ENCODE measurements around the gene EFNA4. TPM values are rescaled to one million over a fixed set of nuclear protein-coding genes. Genes with fewer than 3 reads are reported as not detected.

The EFNA4 gene
- total RNA-seq, 1 experiment from 2014 or later, result 36.7 TPM

DNA sequence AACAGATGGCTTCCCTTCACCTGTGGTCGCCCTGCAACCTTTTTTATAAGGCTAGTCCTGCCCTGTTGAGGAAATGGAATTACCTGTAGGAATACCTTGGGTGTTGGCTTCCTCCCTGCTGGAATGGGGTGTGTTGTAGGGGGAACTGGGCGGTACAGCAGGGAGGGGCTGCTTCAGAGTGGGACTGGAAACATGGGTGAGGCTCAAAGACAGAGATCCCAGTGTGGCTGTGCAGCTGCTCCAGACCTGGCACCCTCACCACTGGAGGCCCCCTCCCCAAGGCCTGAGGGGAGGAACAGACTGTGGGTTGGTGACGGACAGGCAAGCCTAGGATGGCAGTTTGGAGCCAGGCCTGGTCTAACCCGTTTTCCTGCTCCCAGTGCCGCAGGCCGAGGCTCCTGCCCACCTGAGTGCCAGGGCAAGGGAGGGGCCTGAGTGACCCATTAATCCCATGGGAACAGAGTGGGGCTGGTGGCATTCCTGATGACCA lies 19.6 kb downstream of the EFNA4 start:
- Histone ChIP-seq H3K27me3 (ENCODE audit: low read length) (peaks cover 44% of the 10 kb centered on the region), H3K79me2 (ENCODE audit: low read length) (no peaks in the 10 kb centered on the region), H3F3A (ENCODE audit: low read length, unreplicated experiment) (no peaks in the 10 kb centered on the region), H3K4me3 (ENCODE audit: low read length) (peak overlapping the region; percentile 71; the same call in 1 of the 2 replicates), H4K20me1 (ENCODE audit: low read length) (no peaks in the 10 kb centered on the region), H3K27ac (ENCODE audit: low read length) (no peak overlapping the region), H3K9me2 (replicated peaks; ENCODE audit: low read length) (no peaks in the 10 kb centered on the region), H3K9me3 (ENCODE audit: low read length) (no peaks in the 10 kb centered on the region), H3K4me2 (ENCODE audit: low read length) (peak overlapping the region; percentile 80), H3K36me3 (ENCODE audit: low read depth, low read length) (no peaks in the 10 kb centered on the region), H2AFZ (ENCODE audit: low read length) (peak overlapping the region; percentile 41; the same call in 1 of the 2 replicates), H3K4me1 (ENCODE audit: insufficient read depth, low read length) (peaks cover 77% of the 10 kb centered on the region), H3K9ac (ENCODE audit: low read length) (no peak overlapping the region)
- DNase-seq, result peak; percentile 59
- no TSS peak for BruUV-seq (replicated peaks)
- CTCF ChIA-PET, result interaction anchor here (0.6 kb wide), 1 partner anchor 12 kb away, joined by 8 read pairs; no protein-coding TSS in a partner anchor
- POLR2A ChIA-PET (ENCODE audit: unreplicated experiment), result no interaction called here
- TF ChIP-seq, protein P1, sequence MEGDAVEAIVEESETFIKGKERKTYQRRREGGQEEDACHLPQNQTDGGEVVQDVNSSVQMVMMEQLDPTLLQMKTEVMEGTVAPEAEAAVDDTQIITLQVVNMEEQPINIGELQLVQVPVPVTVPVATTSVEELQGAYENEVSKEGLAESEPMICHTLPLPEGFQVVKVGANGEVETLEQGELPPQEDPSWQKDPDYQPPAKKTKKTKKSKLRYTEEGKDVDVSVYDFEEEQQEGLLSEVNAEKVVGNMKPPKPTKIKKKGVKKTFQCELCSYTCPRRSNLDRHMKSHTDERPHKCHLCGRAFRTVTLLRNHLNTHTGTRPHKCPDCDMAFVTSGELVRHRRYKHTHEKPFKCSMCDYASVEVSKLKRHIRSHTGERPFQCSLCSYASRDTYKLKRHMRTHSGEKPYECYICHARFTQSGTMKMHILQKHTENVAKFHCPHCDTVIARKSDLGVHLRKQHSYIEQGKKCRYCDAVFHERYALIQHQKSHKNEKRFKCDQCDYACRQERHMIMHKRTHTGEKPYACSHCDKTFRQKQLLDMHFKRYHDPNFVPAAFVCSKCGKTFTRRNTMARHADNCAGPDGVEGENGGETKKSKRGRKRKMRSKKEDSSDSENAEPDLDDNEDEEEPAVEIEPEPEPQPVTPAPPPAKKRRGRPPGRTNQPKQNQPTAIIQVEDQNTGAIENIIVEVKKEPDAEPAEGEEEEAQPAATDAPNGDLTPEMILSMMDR (conservative IDR thresholded peaks at IDR 0.05; ENCODE audit: low read depth, low read length), result no peak
- TF ChIP-seq EZH2 (IDR thresholded peaks at IDR 0.05; ENCODE audit: low read length, unreplicated experiment) (no peak), EZH2phosphoT487 (IDR thresholded peaks at IDR 0.05; ENCODE audit: borderline replicate concordance, low read length) (no peak)
- intact Hi-C loops (cut with micrococcal nuclease), result no loop called here
- no peak for ATAC-seq

DNA sequence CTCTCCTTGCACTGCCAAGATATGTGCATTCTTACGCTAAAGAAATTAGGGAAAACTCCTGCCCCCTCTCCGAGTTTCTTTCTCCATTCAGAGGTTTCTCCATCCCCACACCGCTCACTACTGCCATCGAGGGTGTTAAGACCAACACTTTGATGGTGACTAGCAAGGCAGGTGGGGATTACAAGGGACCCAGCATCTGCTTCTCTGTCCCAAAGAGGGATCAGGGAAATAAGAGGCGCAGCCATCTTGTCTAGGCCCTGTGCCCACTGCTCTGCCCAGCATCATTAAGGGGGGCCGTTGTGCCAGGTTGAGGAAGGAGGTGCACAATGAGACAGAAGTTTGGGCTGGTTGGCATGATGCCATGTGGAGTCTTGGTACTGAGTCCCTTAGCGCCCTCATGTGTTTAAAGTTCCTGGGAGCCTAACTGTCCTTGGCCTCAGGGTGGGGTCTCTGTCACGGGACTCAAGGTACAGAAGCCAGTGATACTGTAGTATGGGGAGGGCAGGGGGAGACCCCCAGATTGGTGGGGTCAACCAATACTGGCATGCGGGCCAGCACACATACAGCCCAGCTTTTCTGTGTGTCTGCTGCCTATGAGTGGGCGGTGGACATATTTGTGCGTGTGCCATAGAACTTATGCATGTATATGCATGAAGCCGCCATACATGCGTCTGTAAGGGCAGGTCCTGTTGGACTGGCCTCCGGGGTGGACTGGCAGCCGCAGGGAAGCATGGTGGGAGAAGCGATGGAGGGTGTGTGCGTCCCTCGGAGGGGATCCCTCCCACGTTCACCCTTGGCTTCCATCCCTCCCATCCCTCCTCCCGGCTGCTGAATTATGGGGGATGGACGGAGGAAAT lies 20.6 kb downstream of the EFNA4 start:
- intact Hi-C loops (cut with micrococcal nuclease), result loop anchor here (1.0 to 2.0 kb wide), 3 partner anchors 21 to 81 kb away; partner anchors contain the start of genes EFNA4 and ZBTB7B
- Histone ChIP-seq H4K20me1 (ENCODE audit: low read length) (no peaks in the 10 kb centered on the region), H3K9me3 (ENCODE audit: low read length) (no peaks in the 10 kb centered on the region), H3K4me1 (ENCODE audit: insufficient read depth, low read length) (peaks cover 69% of the 10 kb centered on the region), H3K36me3 (ENCODE audit: low read depth, low read length) (no peaks in the 10 kb centered on the region), H3F3A (ENCODE audit: low read length, unreplicated experiment) (no peaks in the 10 kb centered on the region), H3K27ac (ENCODE audit: low read length) (no peak overlapping the region), H3K9ac (ENCODE audit: low read length) (no peak overlapping the region), H3K79me2 (ENCODE audit: low read length) (no peaks in the 10 kb centered on the region), H3K9me2 (replicated peaks; ENCODE audit: low read length) (no peaks in the 10 kb centered on the region), H3K4me2 (ENCODE audit: low read length) (peak overlapping the region; percentile 99), H2AFZ (ENCODE audit: low read length) (peak overlapping the region; percentile 96), H3K27me3 (ENCODE audit: low read length) (peaks cover 41% of the 10 kb centered on the region), H3K4me3 (ENCODE audit: low read length) (peak overlapping the region; percentile 73)
- DNase-seq (peak; percentile 71), ATAC-seq (no peak; the same call in 1 of the 2 replicates)
- ChIA-PET POLR2A (ENCODE audit: unreplicated experiment) (interaction anchor here (0.6 kb wide), 1 partner anchor 238 kb away, joined by 5 read pairs; no protein-coding TSS in a partner anchor), CTCF (interaction anchor here (0.6 to 1.8 kb wide), 13 partner anchors 14 to 524 kb away, joined by 3 to 41 read pairs (median 9); partner anchors contain the start of genes ADAM15, EFNA4, KRTCAP2 and PMVK)
- no TSS peak for BruUV-seq (replicated peaks)
- no peak for TF ChIP-seq EZH2phosphoT487 (IDR thresholded peaks at IDR 0.05; ENCODE audit: borderline replicate concordance, low read length)
- TF ChIP-seq, protein P1 (conservative IDR thresholded peaks at IDR 0.05; ENCODE audit: low read depth, low read length), result peak; percentile 61
- TF ChIP-seq EZH2 (IDR thresholded peaks at IDR 0.05; ENCODE audit: low read length, unreplicated experiment), result no peak

Measured in PC-3 (cell line).